BLaER1 treated with 17β-estradiol and CSF1 and Interleukin-3, amounts not matched to agents 10 nM and 100 nM (cell line): Measurements from ENCODE around the gene FRMD6.
A peak's percentile ranks its signal among the peaks of the same experiment; 100 is the strongest.

Experiments
- H3K27ac ChIP-seq, 11 experiments: shearing (Covaris generic); formaldehyde crosslinking; 2 replicates each; pipeline ENCODE4 v1.8.1; 2022
- H3K27me3 ChIP-seq, 11 experiments: shearing (Covaris generic); formaldehyde crosslinking; 2 replicates each; pipeline ENCODE4 v1.8.1; 2022
- H3K36me3 ChIP-seq, 11 experiments: shearing (Covaris generic); formaldehyde crosslinking; 2 replicates each; pipeline ENCODE4 v1.8.1; 2022
- H3K4me1 ChIP-seq, 10 experiments: shearing (Covaris generic); formaldehyde crosslinking; 2 replicates each; pipeline ENCODE4 v1.8.1; 2022
- H3K4me2 ChIP-seq, 11 experiments: shearing (Covaris generic); formaldehyde crosslinking; 2 replicates each; pipeline ENCODE4 v1.8.1; 2022
- H3K4me3 ChIP-seq, 10 experiments: shearing (Covaris generic); formaldehyde crosslinking; 2 replicates each; pipeline ENCODE4 v1.8.1; 2022
- H3K9ac ChIP-seq, 11 experiments: shearing (Covaris generic); formaldehyde crosslinking; 2 replicates each; pipeline ENCODE4 v1.8.1; 2022
- H3K9me3 ChIP-seq, 11 experiments: shearing (Covaris generic); formaldehyde crosslinking; replicated peaks in 1 of 11; 2 replicates each; pipeline ENCODE4 v1.8.1; 2022
- H4K20me1 ChIP-seq, 11 experiments: shearing (Covaris generic); formaldehyde crosslinking; 2 replicates each; pipeline ENCODE4 v1.8.1; 2022
- Cebpa-rat ChIP-seq, 11 experiments: shearing (Covaris generic); IDR thresholded peaks; 2 replicates each; pipeline ENCODE4 v1.8.1; 2022

The FRMD6 gene

DNA sequence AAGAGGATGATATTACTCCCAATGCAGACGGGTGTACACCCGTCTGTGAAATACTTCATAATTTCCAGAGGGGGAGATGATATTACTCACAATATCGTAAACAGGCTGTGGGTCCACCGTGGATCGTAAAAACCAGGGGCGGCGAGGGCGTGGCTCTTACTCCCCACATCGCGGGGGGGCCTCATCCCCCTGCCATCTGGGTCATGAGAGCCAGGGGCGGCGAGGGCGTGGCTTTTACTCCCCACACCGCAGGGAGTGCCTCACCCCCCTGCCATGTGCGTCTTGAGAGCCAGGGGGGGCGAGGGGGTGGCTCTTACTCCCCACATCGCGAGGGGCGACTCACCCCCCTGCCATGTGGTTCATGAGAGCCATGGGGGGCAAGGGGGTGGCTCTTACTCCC, 122.5 kb downstream of the FRMD6 start:
- no peaks in the 10 kb centered on the region for H4K20me1 ChIP-seq
- no peak overlapping the region for H3K9ac ChIP-seq
- H3K36me3 ChIP-seq: no peaks in the 10 kb centered on the region
- no peak overlapping the region for H3K4me2 ChIP-seq
- no peaks in the 10 kb centered on the region for H3K27me3 ChIP-seq
- no peaks in the 10 kb centered on the region for H3K4me1 ChIP-seq
- no peak for TF ChIP-seq Cebpa-rat (IDR thresholded peaks at IDR 0.05)
- H3K9me3 ChIP-seq: no peaks in the 10 kb centered on the region
- no peak overlapping the region for H3K4me3 ChIP-seq
- no peak overlapping the region for H3K27ac ChIP-seq

DNA sequence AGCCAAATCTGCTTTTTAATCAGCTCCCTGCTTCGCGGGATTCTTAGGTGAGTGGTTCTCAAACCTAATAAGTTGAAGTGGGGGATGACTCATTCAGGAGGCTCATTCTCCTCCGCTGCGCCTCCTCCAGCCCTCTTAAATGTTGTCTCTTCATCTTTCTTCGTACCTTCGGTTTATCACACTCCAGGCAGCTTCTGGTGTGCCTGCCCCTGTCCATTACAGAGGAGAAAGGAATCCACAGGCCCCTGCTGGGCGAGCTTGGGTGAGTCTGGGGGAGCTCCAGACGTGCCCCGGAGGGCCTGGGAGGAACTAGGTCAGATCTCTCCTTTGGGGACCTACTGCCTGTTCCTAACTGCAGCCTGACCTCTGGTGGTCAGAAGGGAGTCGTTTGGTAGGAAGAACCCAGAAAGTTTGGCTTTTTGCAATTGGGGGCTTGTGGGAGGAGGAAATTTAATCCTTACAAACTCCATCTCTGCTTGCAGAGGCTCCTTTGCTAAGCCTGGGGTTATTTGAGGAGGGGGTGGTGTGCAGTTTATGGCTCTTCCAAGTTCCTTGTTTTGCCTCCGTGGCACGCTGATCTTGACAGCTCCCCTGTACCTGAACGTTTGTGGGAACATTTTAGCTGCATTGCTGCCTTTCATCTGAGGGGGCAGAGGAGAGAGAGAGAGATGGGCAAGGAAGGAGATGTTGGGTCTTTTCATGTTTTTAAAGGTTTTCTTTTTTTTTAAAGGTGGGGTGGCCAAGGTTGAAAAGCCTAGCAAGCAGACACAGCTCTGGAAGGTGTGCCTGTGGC, 124.6 kb downstream of the FRMD6 start:
- H3K9ac ChIP-seq: no peak overlapping the region
- peaks cover 0 to 2% (median 0%) of the 10 kb centered on the region in 10 experiments; a peak in 2 of 20 replicates for H3K4me1 ChIP-seq
- H3K27ac ChIP-seq: no peak overlapping the region
- no peak overlapping the region for H3K4me3 ChIP-seq
- no peaks in the 10 kb centered on the region for H3K36me3 ChIP-seq
- TF ChIP-seq Cebpa-rat (IDR thresholded peaks at IDR 0.05): no peak
- H4K20me1 ChIP-seq: no peaks in the 10 kb centered on the region
- H3K9me3 ChIP-seq: no peaks in the 10 kb centered on the region
- no peak overlapping the region for H3K4me2 ChIP-seq
- H3K27me3 ChIP-seq: no peaks in the 10 kb centered on the region

DNA sequence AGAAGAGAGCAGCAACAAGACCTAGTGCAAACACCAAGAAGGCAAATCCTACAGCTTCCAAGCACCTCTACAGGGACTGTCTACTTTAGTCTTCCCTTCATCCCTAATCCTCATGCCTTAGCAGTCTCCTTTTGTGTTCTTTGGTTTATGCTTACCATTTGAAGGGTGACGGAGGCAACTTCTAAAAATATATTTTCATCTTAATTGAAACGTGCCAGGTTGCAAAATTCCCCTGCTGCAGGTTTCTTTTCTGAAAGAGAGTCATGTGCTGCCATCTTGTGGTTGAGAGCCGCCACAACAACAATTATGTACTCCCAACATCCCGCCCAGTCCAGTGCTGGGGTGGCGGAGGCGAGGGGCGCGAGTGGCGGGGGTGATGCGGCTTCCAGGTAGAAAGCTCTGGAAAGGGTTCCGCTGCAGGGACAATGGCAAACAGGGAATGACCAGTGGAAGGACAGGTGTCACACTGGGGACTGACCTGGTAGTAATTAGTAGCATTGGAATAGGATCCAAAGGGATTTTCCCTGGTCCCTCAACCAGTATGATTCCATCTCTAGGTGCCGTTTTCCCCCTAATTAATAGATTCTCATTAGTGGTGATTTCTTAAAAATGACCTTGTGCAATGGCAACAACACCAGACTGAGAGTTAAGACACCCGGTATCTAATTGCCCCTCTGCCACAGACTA, 128.4 kb downstream of the FRMD6 start:
- Histone ChIP-seq H4K20me1 (no peaks in the 10 kb centered on the region), H3K4me3 (no peak overlapping the region), H3K27me3 (no peaks in the 10 kb centered on the region), H3K4me1 (peaks cover 0 to 18% (median 9%) of the 10 kb centered on the region in 10 experiments; a peak in 13 of 20 replicates), H3K27ac (no peak overlapping the region), H3K36me3 (no peaks in the 10 kb centered on the region), H3K9me3 (peaks cover under 1 to 11% (median 2%) of the 10 kb centered on the region in 11 experiments; a peak in 17 of 22 replicates), H3K4me2 (peak overlapping the region in 4 of 11 experiments; percentile 16 to 55 (median 34); a peak in 5 of 22 replicates), H3K9ac (no peak overlapping the region; a peak in 1 of 22 replicates)
- TF ChIP-seq Cebpa-rat (IDR thresholded peaks at IDR 0.05): no peak
